ELR (cell line): Measurements from ENCODE around the gene OCLN.
"Not testable (repeated sequence)": the region's sequence is repeated elsewhere in the genome, so short reads cannot be mapped to it uniquely, and the experiment has no call there.

Source experiments
- DNase-seq: peaks from one replicate; pipeline ENCODE4 v3.0.0-alpha.2; 2015; ENCODE audit warnings: low read depth

The OCLN gene

DNA sequence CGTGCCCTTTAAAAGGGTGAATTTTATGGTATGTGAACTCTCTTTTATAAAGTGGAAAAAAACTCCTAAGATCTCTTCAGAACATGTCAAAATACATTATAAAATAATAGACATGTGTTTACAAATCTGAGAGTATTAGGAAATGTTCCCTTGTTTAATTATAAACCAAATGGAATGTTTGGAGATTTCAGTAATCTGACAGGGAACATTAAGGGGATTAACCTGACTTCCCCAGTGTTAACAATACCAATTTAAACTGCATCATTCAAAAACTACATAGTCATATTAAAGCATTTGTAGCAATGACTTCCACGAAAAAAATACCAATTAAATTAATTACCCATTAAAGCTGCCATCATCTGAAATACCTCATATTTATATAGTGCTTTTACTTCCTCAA, 1.6 kb upstream of the OCLN start:
- no peak for DNase-seq

DNA sequence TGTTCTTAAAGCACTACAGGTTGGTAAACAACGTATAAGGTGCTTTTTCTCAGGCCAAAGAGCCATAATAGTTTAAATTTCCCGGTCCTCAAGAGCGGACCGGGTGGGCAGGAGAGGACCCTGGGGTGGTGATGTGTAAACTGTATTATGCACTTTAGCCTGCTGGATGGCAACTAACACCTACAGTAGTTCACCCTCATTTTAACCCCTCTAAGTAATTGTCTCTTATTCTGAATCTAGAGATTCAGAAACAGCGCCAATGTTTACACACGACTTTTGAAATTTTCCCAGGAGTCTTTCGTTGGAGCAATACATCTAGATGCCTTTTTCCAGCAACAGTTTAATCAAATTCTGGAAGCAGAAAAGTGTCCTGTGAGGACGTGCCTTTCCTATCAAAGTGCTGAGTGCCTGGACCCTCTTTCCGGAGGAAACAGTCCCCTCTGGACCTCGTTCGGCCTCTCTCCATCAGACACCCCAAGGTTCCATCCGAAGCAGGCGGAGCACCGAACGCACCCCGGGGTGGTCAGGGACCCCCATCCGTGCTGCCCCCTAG, 676 bp upstream of the OCLN start:
- DNase-seq: no peak

DNA sequence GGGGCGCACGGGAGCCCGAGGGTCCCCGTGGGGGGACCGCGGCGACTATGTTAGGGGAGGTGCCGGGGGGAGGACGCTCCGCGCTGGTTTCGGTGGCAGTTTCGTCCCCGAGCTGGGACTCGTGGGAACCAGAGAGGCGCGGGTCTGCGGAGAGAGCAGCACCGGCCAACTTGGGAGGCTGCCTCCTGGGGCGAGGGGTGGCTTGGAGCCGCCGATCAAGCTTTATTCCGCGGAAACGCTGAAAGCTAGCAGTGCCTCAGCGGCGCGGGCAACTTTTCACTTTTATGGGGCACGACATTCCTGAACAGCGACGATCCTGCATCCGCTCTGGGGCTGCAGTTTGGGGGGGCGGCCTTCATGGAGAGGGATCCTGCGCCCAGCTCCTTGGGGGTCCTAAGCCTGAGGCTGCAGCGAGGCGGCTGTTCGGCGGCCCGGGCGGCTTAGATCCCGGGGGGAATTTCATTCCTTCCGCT, 369 bp downstream of the OCLN start:
- peak; percentile 48 for DNase-seq

DNA sequence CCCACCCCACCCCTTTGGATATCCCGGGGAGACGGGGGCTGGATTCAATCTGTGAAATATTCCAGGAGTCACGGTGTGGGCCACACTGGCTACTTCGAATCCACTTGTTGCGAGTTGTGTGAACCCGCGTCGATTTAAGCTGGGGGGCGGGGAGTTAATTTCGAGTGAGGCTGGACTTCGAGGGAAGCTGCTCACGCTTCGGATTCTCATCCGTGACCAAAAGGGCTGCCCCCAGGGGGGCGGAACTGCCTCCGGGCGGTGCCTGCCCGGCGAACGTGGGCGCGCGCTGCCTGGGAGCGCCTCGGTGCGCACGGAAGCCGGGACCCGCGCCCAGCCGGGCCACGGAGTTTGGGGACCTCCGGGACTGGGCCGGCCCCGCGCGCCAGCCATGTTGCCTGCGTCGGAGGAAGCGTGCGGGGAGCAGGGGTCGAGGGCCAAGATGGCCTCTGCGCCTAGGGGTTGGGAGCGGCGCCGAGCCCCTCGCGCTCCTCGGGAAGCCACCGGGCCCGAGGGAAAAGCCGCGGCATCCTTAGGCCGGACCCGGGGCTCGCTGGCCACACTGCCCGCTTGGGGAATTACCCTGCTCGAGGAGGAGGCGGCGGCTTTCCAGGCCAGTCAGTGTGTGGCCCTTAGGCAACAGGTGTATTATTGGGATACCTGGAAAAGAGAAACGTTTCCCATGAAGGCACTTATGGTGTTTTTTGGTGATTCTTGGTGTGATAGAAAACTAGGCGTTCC, 975 bp downstream of the OCLN start:
- DNase-seq: peak; percentile 60

DNA sequence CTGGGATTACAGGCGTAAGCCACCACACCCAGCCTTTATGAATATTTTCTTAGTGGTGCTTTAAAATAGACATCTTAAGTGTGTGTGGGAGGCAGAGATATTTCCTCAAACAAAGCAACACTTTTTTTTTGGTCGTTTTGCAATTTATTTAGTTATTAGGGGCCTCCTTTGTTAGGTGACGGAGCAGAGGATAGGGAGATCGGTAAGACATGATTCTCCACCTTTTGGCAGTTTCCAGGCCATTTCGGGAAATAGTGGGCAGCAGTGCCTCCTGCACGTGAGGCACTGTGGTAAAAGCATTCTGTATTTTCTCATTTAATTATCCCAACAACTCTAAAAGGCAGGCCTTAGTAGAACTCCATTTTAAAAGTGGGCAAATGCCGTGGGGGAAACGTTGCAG, 1.9 kb downstream of the OCLN start:
- no peak for DNase-seq

DNA sequence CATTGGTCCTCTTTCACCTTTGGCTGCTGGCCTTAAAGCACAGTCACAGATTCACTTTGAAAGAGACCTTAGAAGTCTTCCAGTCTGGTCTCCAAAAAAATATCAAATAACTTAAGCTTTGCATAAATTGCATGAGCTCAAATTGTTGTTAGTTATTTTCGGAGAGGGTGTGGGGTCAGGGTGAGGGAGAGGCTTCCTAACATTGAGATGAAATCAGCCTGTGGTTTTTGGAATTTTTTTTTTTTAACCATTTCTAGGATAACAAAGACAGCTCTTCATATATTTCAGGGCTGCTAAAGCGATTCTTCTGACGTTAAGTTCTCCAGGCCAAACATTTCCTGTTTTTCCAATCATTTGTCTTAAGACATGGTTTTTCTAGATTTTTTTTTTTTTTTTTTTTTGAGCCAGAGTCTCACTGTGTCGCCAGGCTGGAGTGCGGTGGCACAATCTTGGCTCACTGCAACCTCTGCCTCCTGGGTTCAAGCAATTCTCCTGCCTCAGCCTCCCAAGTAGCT, 4.5 kb downstream of the OCLN start:
- DNase-seq: no peak

DNA sequence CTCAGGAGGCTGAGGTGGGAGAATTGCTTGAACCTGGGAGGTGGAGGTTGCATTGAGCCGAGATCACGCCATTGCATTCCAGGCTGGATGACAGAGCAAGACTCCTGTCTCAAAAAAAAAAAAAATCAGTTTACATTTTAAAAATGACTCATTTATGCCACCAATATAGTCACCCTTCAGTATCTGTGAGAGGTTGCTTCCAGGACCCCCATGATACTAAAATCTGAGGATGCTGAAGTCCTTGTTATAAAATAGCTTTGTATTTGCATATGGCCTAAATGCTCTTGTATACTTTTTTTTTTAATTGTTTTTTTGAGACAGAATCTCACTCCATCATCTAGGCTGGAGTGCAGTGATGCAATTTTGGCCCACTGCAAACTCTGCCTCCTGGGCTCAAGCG, 5.8 kb downstream of the OCLN start:
- DNase-seq: peak; percentile 77

DNA sequence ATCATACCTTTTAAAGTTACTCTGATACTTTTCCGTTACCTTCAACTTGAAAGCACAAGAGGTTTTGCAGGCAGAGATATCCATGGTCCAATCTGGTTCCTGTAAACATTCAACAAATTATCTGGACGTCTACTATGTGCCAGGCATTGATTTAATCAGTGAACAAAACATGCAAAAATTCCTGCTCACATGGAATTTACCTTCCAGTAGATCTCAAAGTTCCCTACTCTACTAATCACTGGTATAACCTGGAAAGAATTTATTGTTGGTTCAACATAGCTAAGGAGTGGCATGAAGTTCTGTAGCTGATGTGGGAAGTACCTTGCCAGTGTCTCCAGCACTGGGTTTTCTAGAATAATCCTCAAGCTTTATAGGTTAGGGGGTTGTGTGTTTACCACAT, 9.8 kb downstream of the OCLN start:
- peak; percentile 20 for DNase-seq

DNA sequence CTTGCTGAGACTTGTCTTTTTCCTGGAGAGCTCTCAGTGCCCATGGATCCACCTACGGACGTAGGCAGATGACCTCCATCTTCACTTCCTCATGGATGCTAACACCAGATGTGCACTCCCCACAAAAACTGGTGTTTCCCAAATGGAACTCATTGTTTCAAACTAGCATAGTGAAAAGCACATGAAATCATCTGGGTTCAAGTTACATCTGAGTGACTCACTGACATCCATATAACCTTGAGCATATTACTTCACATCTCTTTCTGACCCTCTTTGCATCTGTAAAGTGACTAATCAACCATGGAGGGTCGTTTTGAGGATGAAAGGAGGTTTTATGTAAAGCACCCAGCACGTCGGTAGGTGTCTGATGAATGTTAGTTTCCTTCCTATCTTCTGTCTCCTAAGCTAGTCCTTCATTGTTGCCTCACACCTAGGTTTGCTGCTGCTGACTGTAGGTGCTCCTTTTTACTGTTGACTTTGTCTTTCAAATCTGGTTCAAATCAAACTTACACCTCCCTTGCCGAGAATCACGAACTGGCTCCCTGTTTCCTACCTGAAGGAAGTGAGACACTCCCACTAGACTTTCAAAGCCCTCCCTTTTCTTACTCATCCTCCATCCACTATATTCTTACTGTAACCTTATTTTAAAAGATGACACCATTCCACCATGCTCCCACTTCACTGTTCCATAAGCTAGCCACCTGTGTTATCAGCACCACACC, 10.3 kb downstream of the OCLN start:
- peak; percentile 79 for DNase-seq

DNA sequence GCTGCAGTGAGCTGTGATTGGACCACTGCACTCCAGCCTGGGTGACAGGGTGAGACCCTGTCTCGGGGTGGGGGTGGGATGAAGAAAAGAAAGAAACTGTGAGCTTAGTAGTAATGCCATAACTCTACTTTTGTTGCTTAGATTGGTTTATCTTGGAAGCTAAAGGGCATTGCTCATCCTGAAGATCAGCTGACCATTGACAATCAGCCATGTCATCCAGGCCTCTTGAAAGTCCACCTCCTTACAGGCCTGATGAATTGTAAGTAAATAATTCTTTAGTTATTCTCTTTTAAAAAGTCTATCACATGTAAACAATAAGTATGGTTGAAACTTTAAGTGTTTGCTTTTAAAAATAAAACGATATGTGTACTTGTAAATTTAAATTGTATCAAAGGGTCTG, 11.4 kb downstream of the OCLN start:
- no peak for DNase-seq

DNA sequence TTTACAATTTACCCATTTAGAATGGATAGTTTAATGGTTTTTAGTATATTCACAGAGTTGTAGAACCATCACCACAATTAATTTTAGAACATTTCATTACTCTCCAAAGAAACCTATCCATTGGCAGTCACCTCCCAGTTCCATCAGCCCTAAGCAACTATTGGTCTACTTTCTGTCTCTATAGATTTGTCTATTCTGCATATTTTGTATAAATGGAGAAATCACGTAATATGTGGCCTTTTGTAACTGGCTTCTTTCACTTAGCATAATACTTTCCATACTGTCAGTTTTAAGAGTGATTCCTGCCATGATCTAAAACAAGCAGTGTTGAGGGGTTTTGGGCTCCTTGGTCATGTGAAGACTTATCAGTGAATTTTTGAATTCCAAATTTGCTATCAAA, 12.7 kb downstream of the OCLN start:
- DNase-seq: no peak

DNA sequence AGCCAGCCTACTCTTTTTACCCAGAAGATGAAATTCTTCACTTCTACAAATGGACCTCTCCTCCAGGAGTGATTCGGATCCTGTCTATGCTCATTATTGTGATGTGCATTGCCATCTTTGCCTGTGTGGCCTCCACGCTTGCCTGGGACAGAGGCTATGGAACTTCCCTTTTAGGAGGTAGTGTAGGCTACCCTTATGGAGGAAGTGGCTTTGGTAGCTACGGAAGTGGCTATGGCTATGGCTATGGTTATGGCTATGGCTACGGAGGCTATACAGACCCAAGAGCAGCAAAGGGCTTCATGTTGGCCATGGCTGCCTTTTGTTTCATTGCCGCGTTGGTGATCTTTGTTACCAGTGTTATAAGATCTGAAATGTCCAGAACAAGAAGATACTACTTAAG, 16.6 kb downstream of the OCLN start:
- no peak for DNase-seq

DNA sequence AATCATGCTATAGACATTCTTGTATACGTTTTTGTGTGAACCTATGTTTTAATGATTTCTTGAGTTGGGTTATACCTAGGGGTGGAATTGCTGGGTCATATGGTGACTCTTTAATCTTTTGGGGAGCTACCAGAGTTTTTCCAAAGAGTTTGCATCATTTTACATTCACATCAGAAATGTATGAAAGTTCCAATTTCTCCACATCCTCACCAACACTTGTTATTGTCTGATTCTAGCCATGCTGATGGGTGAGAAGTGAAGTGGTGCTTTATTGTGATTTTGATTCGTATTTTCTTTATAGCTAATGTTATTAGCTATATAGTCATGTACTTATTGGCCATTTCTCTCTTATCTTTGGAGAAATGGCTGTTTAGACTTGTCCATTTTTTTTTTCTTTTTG, 18.1 kb downstream of the OCLN start:
- DNase-seq: no peak

DNA sequence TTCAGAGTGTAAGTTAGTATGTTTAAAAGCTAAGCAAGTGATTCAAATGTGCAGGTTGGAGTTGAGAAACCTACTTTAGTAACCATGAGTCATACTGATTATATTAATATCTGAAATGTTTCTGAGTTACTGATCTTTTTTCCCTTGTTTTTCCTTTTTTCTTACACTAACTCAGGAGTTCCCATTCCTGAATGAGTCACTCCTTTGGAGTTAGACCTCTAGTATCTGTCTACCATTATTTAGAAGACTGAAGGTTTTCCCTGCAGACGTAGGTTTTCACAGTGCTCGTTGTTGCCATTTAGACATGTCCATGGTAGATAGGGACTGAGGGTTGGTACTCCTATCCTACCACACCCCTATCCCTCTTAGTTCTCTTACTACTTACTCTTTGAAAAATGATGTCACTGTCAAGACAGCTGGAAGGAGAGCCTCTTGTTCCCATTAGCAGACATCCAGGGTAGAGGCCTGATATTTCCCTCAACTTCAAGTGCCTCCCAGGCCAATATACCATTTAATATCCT, 20.2 kb downstream of the OCLN start:
- DNase-seq: peak; percentile 86

DNA sequence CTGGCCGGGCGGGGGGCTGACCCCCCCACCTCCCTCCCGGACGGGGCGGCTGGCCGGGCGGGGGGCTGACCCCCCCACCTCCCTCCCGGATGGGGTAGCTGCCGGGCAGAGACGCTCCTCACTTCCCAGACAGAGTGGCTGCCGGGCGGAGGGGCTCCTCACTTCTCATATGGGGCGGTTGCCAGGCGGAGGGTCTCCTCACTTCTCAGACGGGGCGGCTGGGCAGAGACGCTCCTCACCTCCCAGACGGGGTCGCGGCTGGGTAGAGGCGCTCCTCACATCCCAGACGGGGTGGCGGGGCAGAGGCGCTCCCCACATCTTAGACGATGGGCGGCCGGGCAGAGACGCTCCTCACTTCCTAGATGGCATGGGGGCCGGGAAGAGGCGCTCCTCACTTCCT, 23.0 kb downstream of the OCLN start:
- not testable (repeated sequence) for DNase-seq

DNA sequence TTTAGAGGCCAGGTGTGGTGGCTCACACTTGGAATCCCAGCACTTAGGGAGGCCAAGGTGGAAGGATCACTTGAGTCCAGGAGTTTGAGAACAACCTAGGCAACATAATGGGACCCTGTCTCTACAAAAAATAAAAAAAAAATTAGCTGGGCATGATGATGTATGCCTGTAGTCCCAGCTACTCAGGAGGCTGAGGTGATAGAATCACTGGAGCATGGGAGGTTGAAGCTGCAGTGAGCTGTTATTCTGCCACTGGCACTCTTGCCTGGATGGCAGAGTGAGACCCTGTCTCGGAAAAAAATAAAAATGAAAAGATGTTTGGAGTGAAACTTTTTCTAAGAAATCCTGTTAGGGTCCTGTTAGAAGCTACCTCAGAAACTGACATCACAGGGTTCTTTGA, 24.2 kb downstream of the OCLN start:
- no peak for DNase-seq

DNA sequence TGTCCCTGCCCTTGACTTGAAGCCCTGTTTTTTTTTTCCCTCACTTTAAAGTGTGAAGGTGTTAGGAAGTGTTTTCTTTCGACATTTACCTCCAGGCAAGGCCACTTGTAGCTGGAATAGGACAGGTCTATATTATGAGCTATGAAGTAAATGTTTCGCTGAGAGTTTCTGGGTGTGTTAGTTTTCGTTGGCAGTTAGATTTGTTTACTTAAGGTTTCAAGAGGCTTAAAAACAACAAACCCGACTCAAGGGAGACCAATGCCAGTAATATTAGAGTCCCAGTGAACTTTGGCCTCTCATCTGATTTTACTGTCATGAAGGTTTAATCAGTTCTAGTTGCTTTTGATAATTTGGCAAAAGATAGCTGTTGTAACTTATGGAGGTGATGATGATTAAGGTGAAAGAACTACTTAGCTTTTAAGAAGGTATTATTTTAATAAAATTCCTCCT, 25.2 kb downstream of the OCLN start:
- no peak for DNase-seq

DNA sequence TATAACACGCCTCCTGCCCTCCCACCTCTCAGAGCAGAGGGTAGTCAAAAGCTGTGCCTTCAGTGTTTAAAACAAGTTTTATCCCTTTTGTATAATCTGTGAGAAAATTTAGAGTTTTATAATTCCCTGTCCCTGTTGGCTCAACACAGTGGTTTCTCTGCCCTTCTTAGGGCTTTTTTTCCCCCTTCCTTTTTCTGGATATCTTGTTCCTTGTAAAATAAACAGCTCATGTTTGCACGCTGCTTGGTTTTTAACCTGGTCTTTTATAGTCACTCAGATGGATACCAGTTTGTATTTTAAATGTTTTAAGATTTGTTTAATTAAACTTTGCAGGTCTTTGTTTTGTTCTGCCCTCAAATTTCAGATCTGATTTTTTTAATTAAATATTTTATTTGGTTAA, 26.7 kb downstream of the OCLN start:
- no peak for DNase-seq

DNA sequence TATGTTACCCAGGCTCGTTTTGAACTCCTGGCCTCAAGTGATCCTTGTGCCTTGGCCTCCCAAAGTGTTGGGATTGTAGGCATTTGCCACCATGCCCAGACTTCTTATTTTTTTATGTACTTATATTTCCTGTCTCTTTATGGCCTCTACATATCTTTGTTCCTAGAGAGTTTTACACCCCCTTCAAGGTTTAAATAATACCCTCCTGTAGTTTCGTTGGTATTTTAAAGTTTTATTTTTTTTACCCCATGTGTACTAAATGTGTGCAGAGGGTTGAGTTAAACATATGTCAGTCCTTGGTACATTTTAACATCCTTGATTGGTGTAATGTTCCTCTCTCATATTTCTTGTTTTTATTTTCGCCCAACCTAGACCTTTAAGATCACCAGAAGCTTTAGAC, 29.4 kb downstream of the OCLN start:
- no peak for DNase-seq

DNA sequence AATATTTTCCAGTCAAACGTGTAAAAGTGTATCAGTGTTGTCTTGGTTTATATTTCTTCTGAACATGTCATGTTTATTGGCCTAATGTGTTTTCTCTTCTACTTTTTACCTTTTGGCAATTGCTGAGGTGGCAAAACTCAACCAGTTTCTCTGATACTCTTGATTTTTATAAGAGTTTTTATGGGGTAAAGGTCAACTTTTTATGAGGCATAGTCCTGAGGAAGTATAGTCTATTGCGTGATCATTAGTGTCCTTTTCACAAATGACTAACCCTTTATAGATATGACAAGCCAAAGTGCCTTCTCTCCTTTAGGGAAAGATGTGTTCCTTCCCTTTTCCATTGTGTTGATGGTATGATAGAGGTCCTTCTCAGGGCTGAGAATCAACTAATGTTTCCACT, 32.9 kb downstream of the OCLN start:
- no peak for DNase-seq

DNA sequence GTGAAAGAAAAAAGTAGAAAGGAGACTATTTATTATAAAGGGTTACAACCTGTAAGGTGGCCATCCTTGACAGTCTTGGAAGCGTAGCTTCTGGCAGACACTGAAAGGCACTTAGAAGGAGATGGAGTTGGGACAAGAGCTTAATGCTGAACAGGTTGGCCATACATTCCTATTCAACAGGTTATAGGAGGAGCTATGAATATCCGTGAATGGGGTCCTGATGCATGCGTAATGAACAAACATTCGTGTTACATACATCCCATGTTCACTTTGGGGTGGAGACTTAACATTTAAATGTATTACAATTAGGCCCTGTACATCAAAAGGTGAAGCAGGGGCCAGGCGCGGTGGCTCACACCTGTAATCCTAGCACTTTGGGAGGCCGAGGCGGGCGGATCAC, 34.1 kb downstream of the OCLN start:
- no peak for DNase-seq

DNA sequence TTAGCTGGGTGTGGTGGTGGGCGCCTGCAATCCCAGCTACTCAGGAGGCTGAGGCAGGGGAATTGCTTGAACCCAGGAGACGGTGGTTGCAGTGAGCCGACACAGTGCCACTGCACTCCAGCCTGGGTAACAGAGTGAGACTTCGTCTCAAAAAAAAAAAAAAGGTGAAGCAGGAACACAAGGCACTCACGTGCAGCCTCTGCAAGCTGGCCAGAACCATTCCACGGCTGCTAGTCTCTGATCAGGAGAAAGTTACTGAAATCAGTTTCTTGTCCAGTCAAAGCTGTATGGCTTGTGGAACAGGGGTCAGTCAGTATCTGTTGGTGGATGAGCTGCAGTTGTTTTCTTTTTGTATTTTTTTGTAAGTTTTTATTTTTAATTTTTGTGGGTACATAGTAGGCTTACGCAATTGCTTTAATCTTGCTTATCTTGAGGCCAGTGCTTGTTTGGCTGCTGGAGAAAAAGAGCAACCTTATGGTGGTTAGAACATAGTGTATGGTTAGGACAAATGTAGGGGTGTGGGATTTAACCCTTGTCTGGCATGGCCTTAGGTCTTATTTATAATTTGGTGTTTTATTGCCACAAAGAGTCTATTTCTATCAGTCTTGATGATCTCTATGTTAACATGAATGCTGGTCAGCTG, 34.7 kb downstream of the OCLN start:
- no peak for DNase-seq
